DND-41 (cell line): ENCODE data around the gene PAK5.

ENCODE experiments used
- CTCF ChIP-seq: IDR thresholded peaks from 2 replicates; pipeline ENCODE4 v1.5.1; 2012; ENCODE audit warnings: borderline replicate concordance, low read length, moderate library complexity, mild to moderate bottlenecking; ENCODE audit not compliant: poor library complexity, severe bottlenecking; ENCODE audit errors: extremely low read depth
- EZH2 ChIP-seq: IDR thresholded peaks from 3 replicates; pipeline ENCODE4 v1.6.1; 2012; ENCODE audit warnings: borderline replicate concordance, low read depth, mild to moderate bottlenecking, moderate library complexity, low read length, inconsistent platforms; ENCODE audit not compliant: severe bottlenecking

- TF ChIP-seq CTCF = no peak
- no peak for TF ChIP-seq EZH2
Measured at GRCh38 chr20:9602847-9603183, 236.1 kb downstream of the PAK5 start.
